GM12878 (cell line): ENCODE results near the gene NLGN3. TPM values are rescaled to one million over a fixed set of nuclear protein-coding genes. Genes with fewer than 3 reads are reported as not detected.

Experiments used
- ATAC-seq: fragments of 200-7000 bp; cut with Tn5 transposase; 3 replicates; pipeline ENCODE4 v1.9.1; 2020; ENCODE audit warnings: mild to moderate bottlenecking, moderate library complexity
- BruUV-seq: library from RNA; stranded (reverse); fragments of 400-500 nt; replicated peaks from 2 replicates; lab custom pipeline; 2021; lab: Mats Ljungman, UMichigan
- CTCF ChIA-PET: fragments of 300-600 bp; sonication (Branson Sonifier 250); formaldehyde crosslinking; extraction: SDS; loops from one replicate; lab custom pipeline; 2021; ENCODE audit warnings: inconsistent platforms; lab: Yijun Ruan, JAX
- POLR2A ChIA-PET: fragments of 350-600 bp; formaldehyde crosslinking; extraction: SDS; loops from one replicate; lab custom pipeline; 2021; ENCODE audit warnings: inconsistent platforms; lab: Charles Lee
- RAD21 ChIA-PET: fragments of 300-600 bp; sonication (Branson Sonifier 250); formaldehyde crosslinking; loops from one replicate; lab custom pipeline; 2023; ENCODE audit warnings: antibody characterized with exemption; ENCODE audit not compliant: unreplicated experiment; lab: Charles Lee
- SMC1A ChIA-PET: fragments of 300-600 bp; sonication (Branson Sonifier 250); formaldehyde crosslinking; loops from one replicate; lab custom pipeline; 2023; ENCODE audit not compliant: unreplicated experiment, uncharacterized antibody; lab: Charles Lee
- DNase-seq: peaks from one replicate; pipeline ENCODE4 v3.0.0-alpha.2; 2011; ENCODE audit warnings: low read depth, low spot score
- FAIRE-seq: peaks from 3 replicates; lab custom pipeline; 2011; peaks lifted over from hg19 to GRCh38; lab: Jason Lieb, UNC
- H2AFZ ChIP-seq: 2 replicates; pipeline ENCODE4 v1.6.0; 2011; ENCODE audit warnings: low read depth, low read length, control low read depth; ENCODE audit not compliant: control insufficient read depth
- H3K27ac ChIP-seq: 2 replicates; pipeline ENCODE4 v1.5.1; 2011; ENCODE audit warnings: control low read depth; ENCODE audit not compliant: control insufficient read depth, insufficient read depth
- H3K27me3 ChIP-seq, 2 experiments: replicated peaks in 1 of 2; 2 replicates each; pipeline versions ENCODE4 v1.6.0 to v1.6.1; 2011; ENCODE audit warnings: low read length in 1 of 2; ENCODE audit not compliant: control insufficient read depth in 2 of 2, insufficient read depth in 2 of 2
- H3K36me3 ChIP-seq, 2 experiments: 2 replicates each; pipeline ENCODE4 v1.5.1; 2011; ENCODE audit warnings: low read length in 1 of 2; ENCODE audit not compliant: control insufficient read depth in 2 of 2, insufficient read depth in 2 of 2
- H3K4me1 ChIP-seq: 2 replicates; pipeline ENCODE4 v1.6.1; 2011; ENCODE audit warnings: mild to moderate bottlenecking, low read length, moderate library complexity, mixed read lengths; ENCODE audit not compliant: control insufficient read depth, insufficient read depth
- H3K4me2 ChIP-seq: 2 replicates; pipeline ENCODE4 v1.6.0; 2011; ENCODE audit warnings: control low read depth; ENCODE audit not compliant: control insufficient read depth, insufficient read depth
- H3K4me3 ChIP-seq: fragments of 200-600 bp; sonication (generic); 2 replicates; pipeline ENCODE4 v1.5.1; 2016
- H3K79me2 ChIP-seq: 2 replicates; pipeline ENCODE4 v1.6.0; 2011; ENCODE audit warnings: low read length; ENCODE audit not compliant: control insufficient read depth, insufficient read depth
- H3K9ac ChIP-seq: 2 replicates; pipeline ENCODE4 v1.8.0; 2011; ENCODE audit warnings: low read length, control low read depth, mixed read lengths; ENCODE audit not compliant: control insufficient read depth, insufficient read depth
- H3K9me3 ChIP-seq: replicated peaks from 3 replicates; pipeline ENCODE4 v1.5.1; 2011; ENCODE audit warnings: mild to moderate bottlenecking, low read length; ENCODE audit not compliant: control insufficient read depth, insufficient read depth
- H4K20me1 ChIP-seq: 2 replicates; pipeline ENCODE4 v1.6.0; 2011; ENCODE audit not compliant: control insufficient read depth, insufficient read depth
- BHLHE40 ChIP-seq, 2 experiments: fragments of 450-650 bp in 1 of 2; IDR thresholded peaks; 2 replicates each; pipeline ENCODE4 v1.6.1; 2011 to 2017; ENCODE audit warnings: low read depth in 2 of 2, borderline replicate concordance in 1 of 2, improper control_type of control experiment in 1 of 2, low read length in 1 of 2, mild to moderate bottlenecking in 1 of 2
- CBFB ChIP-seq: IDR thresholded peaks from 2 replicates; pipeline ENCODE4 v1.6.1; 2016; ENCODE audit warnings: antibody characterized with exemption, low read depth
- CHD1 ChIP-seq: IDR thresholded peaks from 2 replicates; pipeline ENCODE4 v1.6.1; 2012; ENCODE audit warnings: low read depth, low read length, improper control_type of control experiment
- GABPA ChIP-seq: IDR thresholded peaks from 2 replicates; pipeline ENCODE4 v1.6.1; 2014; ENCODE audit warnings: antibody characterized with exemption, low read depth, mild to moderate bottlenecking, inconsistent platforms
- MXI1 ChIP-seq: fragments of 150-350 bp; IDR thresholded peaks from 2 replicates; pipeline ENCODE4 v1.6.1; 2011; ENCODE audit warnings: low read depth, mild to moderate bottlenecking, inconsistent platforms, low read length, improper control_type of control experiment
- NFYA ChIP-seq: IDR thresholded peaks from 2 replicates; pipeline ENCODE4 v1.6.1; 2011; ENCODE audit warnings: low read depth, mild to moderate bottlenecking, low read length, improper control_type of control experiment, borderline replicate concordance
- SMC3 ChIP-seq: IDR thresholded peaks from 2 replicates; pipeline ENCODE4 v1.6.1; 2011; ENCODE audit warnings: low read length, improper control_type of control experiment, borderline replicate concordance
- SRF ChIP-seq, 2 experiments: IDR thresholded peaks; 2 replicates each; pipeline ENCODE4 v1.6.1; 2011; ENCODE audit warnings: low read depth in 2 of 2, low read length in 2 of 2, mild to moderate bottlenecking in 1 of 2, moderate library complexity in 1 of 2
- SUZ12 ChIP-seq: fragments of 200-600 bp; sonication (generic); IDR thresholded peaks from one replicate; pipeline ENCODE4 v1.6.1; 2018; ENCODE audit warnings: antibody characterized with exemption, mild to moderate bottlenecking; ENCODE audit not compliant: unreplicated experiment
- USF1 ChIP-seq: IDR thresholded peaks from 2 replicates; pipeline ENCODE4 v1.6.1; 2011; ENCODE audit warnings: borderline replicate concordance, low read depth, mild to moderate bottlenecking, moderate library complexity, mixed read lengths, low read length; ENCODE audit not compliant: insufficient read depth; ENCODE audit errors: extremely low read length
- WGBS: methylation state at CpG from one replicate; pipeline ENCODE4 v1.1.6; 2016; ENCODE audit warnings: low lambda C conversion rate; ENCODE audit not compliant: insufficient replicate concordance, insufficient coverage; ENCODE audit errors: missing lambda C conversion rate; 5-methylcytosine and 5-hydroxymethylcytosine counted together
- in situ Hi-C: fragments of 300-500 bp; cut with MboI; formaldehyde crosslinking; loops from 9 replicates; pipeline ENCODE4 v1.14.3; 2018; ENCODE audit warnings: mixed read lengths
- intact Hi-C: fragments of 100-400 bp; cut with micrococcal nuclease; formaldehyde crosslinking; loops from one replicate; pipeline ENCODE4 v1.14.2; 2022; ENCODE audit not compliant: unreplicated experiment
- polyA plus RNA-seq, 11 experiments: library from polyadenylated mRNA; depleted of rRNA in 4 of 11; unstranded in 6 of 11; stranded (reverse) in 5 of 11; fragments of >200 nt; fragmentation: Nextera tagmentation in 4 of 11; fragmentation: Illumina TruSeq in 1 of 11; extraction: Ambion mirVana in 4 of 11; extraction: Trizol in 1 of 11; gene quantifications; 1 replicate in 1 of 11; 2 replicates in 10 of 11; pipeline versions ENCODE4 v1.2.1 to v1.2.3, GENCODE V29; 2011 to 2016; ENCODE audit warnings: inconsistent platforms in 2 of 11, missing spikeins in 2 of 11, low read depth in 1 of 11
- small RNA-seq: library from RNA; depleted of rRNA; stranded (forward); fragments of <200 nt; gene quantifications from one replicate; pipeline ENCODE3, GENCODE V24; 2014
- total RNA-seq, 4 experiments: library from RNA; depleted of rRNA in 3 of 4; stranded (reverse); fragments of >200 nt in 3 of 4; fragmentation: Illumina TruSeq in 1 of 4; extraction: Trizol in 1 of 4; gene quantifications; 2 replicates each; pipeline versions ENCODE4 v1.2.1 to v1.2.3, GENCODE V29; 2013 to 2021

The NLGN3 gene
- total and polyA plus RNA-seq, 10 of the 15 experiments (the other 5 are each of a cell fraction or from before 2014, with no cell fraction given): 0.07 to 0.73 (median 0.28) TPM

DNA sequence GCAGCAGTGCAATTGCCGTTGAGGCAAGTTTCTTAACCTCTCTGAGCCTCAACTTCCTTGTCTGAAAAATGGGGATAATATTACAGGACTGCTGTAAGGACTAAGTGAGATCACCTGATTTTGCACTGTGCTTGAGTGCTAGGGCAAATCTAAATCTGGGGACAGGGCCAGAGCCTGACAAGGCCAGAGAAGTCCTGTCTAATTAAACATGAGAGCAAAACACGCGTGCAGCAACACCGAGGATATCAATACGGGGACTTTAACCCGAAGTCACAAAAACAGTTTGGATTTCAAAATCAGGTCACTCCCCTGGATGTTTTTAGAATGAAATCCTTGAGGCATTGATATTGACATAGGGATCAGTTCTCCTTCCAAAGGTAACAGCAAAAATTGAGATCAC lies 72.7 kb downstream of the NLGN3 start:
- no peak overlapping the region for H2AFZ ChIP-seq
- no peak for DNase-seq
- H3K4me3 ChIP-seq: no peak overlapping the region
- ATAC-seq: no peak
- H3K4me2 ChIP-seq: no peak overlapping the region
- intact Hi-C loops: no loop called here
- TF ChIP-seq USF1: no peak
- TF ChIP-seq GABPA: no peak
- no peak for TF ChIP-seq BHLHE40 (IDR thresholded peaks at IDR 0.05; ENCODE audit: borderline replicate concordance in 1 of 2, low read depth in 2 of 2, low read length in 1 of 2)
- TF ChIP-seq CBFB: no peak
- TF ChIP-seq CHD1: no peak
- no peak for TF ChIP-seq SMC3
- no peak for TF ChIP-seq SUZ12
- no peak for TF ChIP-seq MXI1
- no peak for TF ChIP-seq NFYA
- no peak for TF ChIP-seq SRF (IDR thresholded peaks at IDR 0.05; ENCODE audit: low read depth in 2 of 2, low read length in 2 of 2)
- in situ Hi-C loops: no loop called here
- no peaks in the 10 kb centered on the region for H3K9me3 ChIP-seq
- CTCF ChIA-PET: interaction anchor here (0.6 kb wide), 1 partner anchor 85 kb away, joined by 3 read pairs; no protein-coding TSS in a partner anchor
- no peaks in the 10 kb centered on the region; a peak in 1 of 4 replicates for H3K27me3 ChIP-seq
- SMC1A ChIA-PET: interaction anchor here (1.1 kb wide), 1 partner anchor 9 kb away, joined by 3 read pairs; no protein-coding TSS in a partner anchor
- POLR2A ChIA-PET: no interaction called here
- no peaks in the 10 kb centered on the region for H3K36me3 ChIP-seq
- no peaks in the 10 kb centered on the region for H4K20me1 ChIP-seq
- no peaks in the 10 kb centered on the region for H3K4me1 ChIP-seq
- BruUV-seq: no TSS peak
- no peak overlapping the region for H3K9ac ChIP-seq
- FAIRE-seq: no peak
- 64% methylated on average over 6 of the region's 6 CpGs for WGBS
- H3K79me2 ChIP-seq: no peaks in the 10 kb centered on the region
- RAD21 ChIA-PET: no interaction called here
- H3K27ac ChIP-seq: no peak overlapping the region

Small RNA genes lying within 50 kb of the gene (small RNA-seq; reads per million reads assigned to genes)
- 0.47 reads per million, percentile 7 among the genes with 10 or more reads in this experiment for gene CXorf65

Other genes with a start within 250 kb of the NLGN3 start
Only the 7 nearest of the 12 such genes appear.
- gene SNX12, start 76.5 kb upstream of the NLGN3 start, total RNA-seq (2014; rRNA removed): 36.8 and 43.4 TPM in 2 replicates
- 29.6 and 31.6 TPM in 2 replicates for gene SNX12, start 76.5 kb upstream of the NLGN3 start, total RNA-seq (2014; rRNA removed; fragmentation: Illumina TruSeq; extraction: Trizol)
- 47.7 and 50.4 TPM in 2 replicates for gene SNX12, start 76.5 kb upstream of the NLGN3 start, total RNA-seq (2021)
- gene SNX12, start 76.5 kb upstream of the NLGN3 start, polyA plus RNA-seq (2011; rRNA removed): 48.2 and 48.4 TPM in 2 replicates
- 31.4 and 38.3 TPM in 2 replicates for gene SNX12, start 76.5 kb upstream of the NLGN3 start, polyA plus RNA-seq (2014; fragmentation: Illumina TruSeq; extraction: Trizol)
- gene SNX12, start 76.5 kb upstream of the NLGN3 start, polyA plus RNA-seq (2014; fragmentation: Nextera tagmentation; extraction: Ambion mirVana): 10 to 100 TPM; 13.5 to 22.6 TPM
- gene SNX12, start 76.5 kb upstream of the NLGN3 start, polyA plus RNA-seq (2014; rRNA removed): 40.0 and 40.6 TPM in 2 replicates
- 1 to 10 TPM; 4.4 TPM for gene SNX12, start 76.5 kb upstream of the NLGN3 start, polyA plus RNA-seq (2016; fragmentation: Nextera tagmentation; extraction: Ambion mirVana)
- 2.7 and 2.8 TPM in 2 replicates for gene FOXO4, start 49.0 kb upstream of the NLGN3 start, total RNA-seq (2014; rRNA removed)
- 1.9 and 2.4 TPM in 2 replicates for gene FOXO4, start 49.0 kb upstream of the NLGN3 start, total RNA-seq (2014; rRNA removed; fragmentation: Illumina TruSeq; extraction: Trizol)
- 6.9 and 8.1 TPM in 2 replicates for gene FOXO4, start 49.0 kb upstream of the NLGN3 start, total RNA-seq (2021)
- gene FOXO4, start 49.0 kb upstream of the NLGN3 start, polyA plus RNA-seq (2011; rRNA removed): 2.0 and 3.3 TPM in 2 replicates
- gene FOXO4, start 49.0 kb upstream of the NLGN3 start, polyA plus RNA-seq (2014; fragmentation: Illumina TruSeq; extraction: Trizol): 1.1 and 2.9 TPM in 2 replicates
- under 1 TPM; 0.05 to 0.11 TPM for gene FOXO4, start 49.0 kb upstream of the NLGN3 start, polyA plus RNA-seq (2014; fragmentation: Nextera tagmentation; extraction: Ambion mirVana)
- 3.2 and 3.4 TPM in 2 replicates for gene FOXO4, start 49.0 kb upstream of the NLGN3 start, polyA plus RNA-seq (2014; rRNA removed)
- 1 to 10 TPM in 1 of 2 experiments, under 1 TPM in 1; 0.97 to 1.2 TPM for gene FOXO4, start 49.0 kb upstream of the NLGN3 start, polyA plus RNA-seq (2016; fragmentation: Nextera tagmentation; extraction: Ambion mirVana)
- 0.54 and 2.3 TPM in 2 replicates for gene CXorf65, start 38.1 kb upstream of the NLGN3 start, total RNA-seq (2014; rRNA removed)
- 2.5 and 4.0 TPM in 2 replicates for gene CXorf65, start 38.1 kb upstream of the NLGN3 start, total RNA-seq (2014; rRNA removed; fragmentation: Illumina TruSeq; extraction: Trizol)
- 4.0 and 4.8 TPM in 2 replicates for gene CXorf65, start 38.1 kb upstream of the NLGN3 start, total RNA-seq (2021)
- gene CXorf65, start 38.1 kb upstream of the NLGN3 start, polyA plus RNA-seq (2011; rRNA removed): 4.8 and 9.0 TPM in 2 replicates
- 2.1 and 27.5 TPM in 2 replicates for gene CXorf65, start 38.1 kb upstream of the NLGN3 start, polyA plus RNA-seq (2014; fragmentation: Illumina TruSeq; extraction: Trizol)
- gene CXorf65, start 38.1 kb upstream of the NLGN3 start, polyA plus RNA-seq (2014; fragmentation: Nextera tagmentation; extraction: Ambion mirVana): 1 to 10 TPM; 2.1 to 2.8 TPM
- gene CXorf65, start 38.1 kb upstream of the NLGN3 start, polyA plus RNA-seq (2014; rRNA removed): 1.8 and 2.7 TPM in 2 replicates
- 1 to 10 TPM in 1 of 2 experiments, under 1 TPM in 1; 0.82 to 2.4 TPM for gene CXorf65, start 38.1 kb upstream of the NLGN3 start, polyA plus RNA-seq (2016; fragmentation: Nextera tagmentation; extraction: Ambion mirVana)
- 58.6 and 63.9 TPM in 2 replicates for gene IL2RG, start 33.3 kb upstream of the NLGN3 start, total RNA-seq (2014; rRNA removed)
- gene IL2RG, start 33.3 kb upstream of the NLGN3 start, total RNA-seq (2014; rRNA removed; fragmentation: Illumina TruSeq; extraction: Trizol): 79.4 and 89.8 TPM in 2 replicates
- gene IL2RG, start 33.3 kb upstream of the NLGN3 start, total RNA-seq (2021): 155 and 159 TPM in 2 replicates
- 523 and 686 TPM in 2 replicates for gene IL2RG, start 33.3 kb upstream of the NLGN3 start, polyA plus RNA-seq (2011; rRNA removed)
- gene IL2RG, start 33.3 kb upstream of the NLGN3 start, polyA plus RNA-seq (2014; fragmentation: Illumina TruSeq; extraction: Trizol): 485 TPM in 2 replicates
- 100 to 1,000 TPM; 135 to 138 TPM for gene IL2RG, start 33.3 kb upstream of the NLGN3 start, polyA plus RNA-seq (2014; fragmentation: Nextera tagmentation; extraction: Ambion mirVana)
- 189 and 207 TPM in 2 replicates for gene IL2RG, start 33.3 kb upstream of the NLGN3 start, polyA plus RNA-seq (2014; rRNA removed)
- gene IL2RG, start 33.3 kb upstream of the NLGN3 start, polyA plus RNA-seq (2016; fragmentation: Nextera tagmentation; extraction: Ambion mirVana): 100 to 1,000 TPM; 236 to 269 TPM
- gene MED12, start 26.2 kb upstream of the NLGN3 start, total RNA-seq (2014; rRNA removed): 14.8 and 20.3 TPM in 2 replicates
- 5.7 and 5.9 TPM in 2 replicates for gene MED12, start 26.2 kb upstream of the NLGN3 start, total RNA-seq (2014; rRNA removed; fragmentation: Illumina TruSeq; extraction: Trizol)
- gene MED12, start 26.2 kb upstream of the NLGN3 start, total RNA-seq (2021): 28.5 and 28.8 TPM in 2 replicates
- 4.9 and 13.0 TPM in 2 replicates for gene MED12, start 26.2 kb upstream of the NLGN3 start, polyA plus RNA-seq (2011; rRNA removed)
- 18.3 and 18.9 TPM in 2 replicates for gene MED12, start 26.2 kb upstream of the NLGN3 start, polyA plus RNA-seq (2014; fragmentation: Illumina TruSeq; extraction: Trizol)
- gene MED12, start 26.2 kb upstream of the NLGN3 start, polyA plus RNA-seq (2014; fragmentation: Nextera tagmentation; extraction: Ambion mirVana): 1 to 10 TPM in 1 of 2 experiments, under 1 TPM in 1; 0.68 to 1.7 TPM
- 13.5 and 15.2 TPM in 2 replicates for gene MED12, start 26.2 kb upstream of the NLGN3 start, polyA plus RNA-seq (2014; rRNA removed)
- 10 to 100 TPM; 13.9 to 14.0 TPM for gene MED12, start 26.2 kb upstream of the NLGN3 start, polyA plus RNA-seq (2016; fragmentation: Nextera tagmentation; extraction: Ambion mirVana)
- gene GJB1, start 78.4 kb downstream of the NLGN3 start, total RNA-seq (2014; rRNA removed): not detected in 2 replicates
- not detected in 2 replicates for gene GJB1, start 78.4 kb downstream of the NLGN3 start, total RNA-seq (2014; rRNA removed; fragmentation: Illumina TruSeq; extraction: Trizol)
- 0.13 TPM in 1 of 2 replicates, not detected in the other for gene GJB1, start 78.4 kb downstream of the NLGN3 start, total RNA-seq (2021)
- not detected in 2 replicates for gene GJB1, start 78.4 kb downstream of the NLGN3 start, polyA plus RNA-seq (2011; rRNA removed)
- gene GJB1, start 78.4 kb downstream of the NLGN3 start, polyA plus RNA-seq (2014; fragmentation: Illumina TruSeq; extraction: Trizol): not detected in 2 replicates
- gene GJB1, start 78.4 kb downstream of the NLGN3 start, polyA plus RNA-seq (2014; fragmentation: Nextera tagmentation; extraction: Ambion mirVana): not detected
- not detected in 2 replicates for gene GJB1, start 78.4 kb downstream of the NLGN3 start, polyA plus RNA-seq (2014; rRNA removed)
- gene GJB1, start 78.4 kb downstream of the NLGN3 start, polyA plus RNA-seq (2016; fragmentation: Nextera tagmentation; extraction: Ambion mirVana): not detected
- 12.6 and 14.5 TPM in 2 replicates for gene ZMYM3, start 109.3 kb downstream of the NLGN3 start, total RNA-seq (2014; rRNA removed)
- gene ZMYM3, start 109.3 kb downstream of the NLGN3 start, total RNA-seq (2014; rRNA removed; fragmentation: Illumina TruSeq; extraction: Trizol): 9.9 and 10.1 TPM in 2 replicates
- 27.4 and 28.1 TPM in 2 replicates for gene ZMYM3, start 109.3 kb downstream of the NLGN3 start, total RNA-seq (2021)
- gene ZMYM3, start 109.3 kb downstream of the NLGN3 start, polyA plus RNA-seq (2011; rRNA removed): 9.0 and 19.6 TPM in 2 replicates
- gene ZMYM3, start 109.3 kb downstream of the NLGN3 start, polyA plus RNA-seq (2014; fragmentation: Illumina TruSeq; extraction: Trizol): 18.6 and 20.3 TPM in 2 replicates
- 1 to 10 TPM; 2.3 to 5.1 TPM for gene ZMYM3, start 109.3 kb downstream of the NLGN3 start, polyA plus RNA-seq (2014; fragmentation: Nextera tagmentation; extraction: Ambion mirVana)
- 19.8 and 20.0 TPM in 2 replicates for gene ZMYM3, start 109.3 kb downstream of the NLGN3 start, polyA plus RNA-seq (2014; rRNA removed)
- gene ZMYM3, start 109.3 kb downstream of the NLGN3 start, polyA plus RNA-seq (2016; fragmentation: Nextera tagmentation; extraction: Ambion mirVana): 1 to 10 TPM; 9.6 to 10.0 TPM